OCI-LY3 (cell line): ENCODE results near the gene APOL6.

Experiments used
- H2AFZ ChIP-seq: fragments of 200-600, 300-600 bp; shearing (Covaris generic); 2 replicates; pipeline ENCODE4 v1.6.0; 2014; ENCODE audit warnings: antibody characterized with exemption, low read depth, low read length
- H3K27ac ChIP-seq: fragments of 200-600, 300-600 bp; sonication (generic); 2 replicates; pipeline ENCODE4 v1.5.1; 2014; ENCODE audit warnings: mild to moderate bottlenecking, low read length, moderate library complexity, mixed read lengths
- H3K27me3 ChIP-seq: fragments of 200-600, 300-600 bp; sonication (generic); 2 replicates; pipeline ENCODE4 v1.6.1; 2014; ENCODE audit warnings: low read depth, low read length, mixed read lengths
- H3K36me3 ChIP-seq: fragments of 200-600, 300-600 bp; sonication (generic); replicated peaks from 2 replicates; pipeline ENCODE3; 2014; ENCODE audit warnings: low read depth, low read length, mixed read lengths
- H3K4me1 ChIP-seq: fragments of 300-600, 200-600 bp; sonication (generic); 2 replicates; pipeline ENCODE4 v1.6.1; 2014; ENCODE audit warnings: low read length, mixed read lengths
- H3K4me2 ChIP-seq: fragments of 200-600, 300-600 bp; sonication (generic); 2 replicates; pipeline ENCODE4 v1.6.1; 2014; ENCODE audit warnings: low read length, mixed read lengths
- H3K4me3 ChIP-seq: fragments of 300-600, 200-600 bp; sonication (generic); 2 replicates; pipeline ENCODE4 v1.5.1; 2014; ENCODE audit warnings: antibody characterized with exemption, mild to moderate bottlenecking, low read length, moderate library complexity
- H3K79me2 ChIP-seq: fragments of 300-600, 200-600 bp; shearing (Covaris generic); 2 replicates; pipeline ENCODE4 v1.6.1; 2014; ENCODE audit warnings: mild to moderate bottlenecking, low read length, mixed read lengths
- H3K9ac ChIP-seq: fragments of 300-600, 200-600 bp; shearing (Covaris generic); 2 replicates; pipeline ENCODE4 v1.6.0; 2014; ENCODE audit warnings: mild to moderate bottlenecking, low read length, moderate library complexity
- H3K9me3 ChIP-seq: fragments of 200-600, 300-600 bp; shearing (Covaris generic); 2 replicates; pipeline ENCODE4 v1.6.1; 2014; ENCODE audit warnings: low read length, mixed read lengths; ENCODE audit not compliant: insufficient read depth
- H4K20me1 ChIP-seq: fragments of 200-600, 300-600 bp; sonication (generic); 2 replicates; pipeline ENCODE4 v1.6.1; 2016; ENCODE audit warnings: low read length, mixed read lengths; ENCODE audit not compliant: insufficient read depth
- EZH2phosphoT487 ChIP-seq: fragments of 200-600 bp; shearing (Covaris generic); IDR thresholded peaks from 2 replicates; pipeline ENCODE4 v1.6.1; 2018; ENCODE audit warnings: antibody characterized with exemption, mixed run types, low read depth
- TF ChIP-seq, protein P1 (sequence below): fragments of 200-600, 300-600 bp; sonication (generic); IDR thresholded peaks from 2 replicates; pipeline ENCODE4 v1.5.1; 2014; ENCODE audit warnings: antibody characterized with exemption, low read length, low read depth

The APOL6 gene, protein sequence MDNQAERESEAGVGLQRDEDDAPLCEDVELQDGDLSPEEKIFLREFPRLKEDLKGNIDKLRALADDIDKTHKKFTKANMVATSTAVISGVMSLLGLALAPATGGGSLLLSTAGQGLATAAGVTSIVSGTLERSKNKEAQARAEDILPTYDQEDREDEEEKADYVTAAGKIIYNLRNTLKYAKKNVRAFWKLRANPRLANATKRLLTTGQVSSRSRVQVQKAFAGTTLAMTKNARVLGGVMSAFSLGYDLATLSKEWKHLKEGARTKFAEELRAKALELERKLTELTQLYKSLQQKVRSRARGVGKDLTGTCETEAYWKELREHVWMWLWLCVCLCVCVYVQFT

GRCh38 chr22:35648066-35649025 lies at the start of gene APOL6:
APOL6 (plus strand) TSS chr22:35648446; CDS start chr22:35656426, 7,980 bp downstream.
- H3K27me3 ChIP-seq = peaks cover 7% of the 10 kb centered on the region; the same call in 1 of the 2 replicates
- no peaks in the 10 kb centered on the region for H3K9me3 ChIP-seq
- H3K79me2 ChIP-seq = no peaks in the 10 kb centered on the region
- peak within 1 kb of the TSS; percentile 74 for H3K9ac ChIP-seq
- 0 out of 2 replicates have a peak within 1 kb of the TSS, but pooled peaks have one; percentile 2 for H3K27ac ChIP-seq
- no peak for TF ChIP-seq EZH2phosphoT487
- TF ChIP-seq, protein P1, sequence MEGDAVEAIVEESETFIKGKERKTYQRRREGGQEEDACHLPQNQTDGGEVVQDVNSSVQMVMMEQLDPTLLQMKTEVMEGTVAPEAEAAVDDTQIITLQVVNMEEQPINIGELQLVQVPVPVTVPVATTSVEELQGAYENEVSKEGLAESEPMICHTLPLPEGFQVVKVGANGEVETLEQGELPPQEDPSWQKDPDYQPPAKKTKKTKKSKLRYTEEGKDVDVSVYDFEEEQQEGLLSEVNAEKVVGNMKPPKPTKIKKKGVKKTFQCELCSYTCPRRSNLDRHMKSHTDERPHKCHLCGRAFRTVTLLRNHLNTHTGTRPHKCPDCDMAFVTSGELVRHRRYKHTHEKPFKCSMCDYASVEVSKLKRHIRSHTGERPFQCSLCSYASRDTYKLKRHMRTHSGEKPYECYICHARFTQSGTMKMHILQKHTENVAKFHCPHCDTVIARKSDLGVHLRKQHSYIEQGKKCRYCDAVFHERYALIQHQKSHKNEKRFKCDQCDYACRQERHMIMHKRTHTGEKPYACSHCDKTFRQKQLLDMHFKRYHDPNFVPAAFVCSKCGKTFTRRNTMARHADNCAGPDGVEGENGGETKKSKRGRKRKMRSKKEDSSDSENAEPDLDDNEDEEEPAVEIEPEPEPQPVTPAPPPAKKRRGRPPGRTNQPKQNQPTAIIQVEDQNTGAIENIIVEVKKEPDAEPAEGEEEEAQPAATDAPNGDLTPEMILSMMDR = no peak
- no peaks in the 10 kb centered on the region for H4K20me1 ChIP-seq
- H3K4me2 ChIP-seq = peak within 1 kb of the TSS; percentile 98
- peaks cover 18% of the 10 kb centered on the region for H3K4me1 ChIP-seq
- peak within 1 kb of the TSS; percentile 85 for H3K4me3 ChIP-seq
- H3K36me3 ChIP-seq = no peaks in the 10 kb centered on the region
- H2AFZ ChIP-seq = peak within 1 kb of the TSS; percentile 99

- no peak overlapping the region for H3K4me3 ChIP-seq
- no peaks in the 10 kb centered on the region for H4K20me1 ChIP-seq
- 0 out of 2 replicates have a peak, but pooled peaks cover 3% of the 10 kb centered on the region for H3K4me1 ChIP-seq
- no peak overlapping the region for H3K27ac ChIP-seq
- H3K79me2 ChIP-seq = no peaks in the 10 kb centered on the region
- H3K4me2 ChIP-seq = no peak overlapping the region
- H3K36me3 ChIP-seq = no peaks in the 10 kb centered on the region
- no peaks in the 10 kb centered on the region for H3K9me3 ChIP-seq
- no peak overlapping the region for H3K9ac ChIP-seq
- no peak overlapping the region for H2AFZ ChIP-seq
- TF ChIP-seq, protein P1 = no peak
- no peak for TF ChIP-seq EZH2phosphoT487
- H3K27me3 ChIP-seq = peaks cover 2% of the 10 kb centered on the region; the same call in 1 of the 2 replicates
These were observed 48.9 kb upstream of the APOL6 start for GRCh38 chr22:35599364-35599763.

DNA sequence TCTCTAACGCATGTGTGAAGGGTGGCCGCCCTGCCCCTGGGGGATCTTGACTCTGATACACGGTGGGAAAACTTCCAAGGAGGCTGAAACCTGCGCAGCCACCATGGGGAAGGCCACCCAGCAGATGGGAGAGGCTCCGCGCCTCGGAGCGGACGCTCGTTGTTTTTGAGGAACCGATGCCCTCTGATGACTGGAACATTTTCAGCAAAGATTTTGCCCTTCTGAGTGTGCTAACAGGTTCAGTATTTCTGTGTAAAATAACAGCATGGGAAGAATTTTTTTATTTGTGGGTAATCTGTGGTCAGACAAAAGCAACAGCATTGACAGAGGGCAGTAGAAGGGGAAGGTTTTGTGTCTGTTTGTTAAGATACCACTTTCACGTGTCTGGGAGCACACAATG lies 47.8 kb upstream of the APOL6 start:
- Histone ChIP-seq H3K79me2 (no peaks in the 10 kb centered on the region), H3K27ac (no peak overlapping the region), H3K9ac (no peak overlapping the region), H3K4me2 (peak overlapping the region; percentile 53), H4K20me1 (no peaks in the 10 kb centered on the region), H3K4me1 (0 out of 2 replicates have a peak, but pooled peaks cover 3% of the 10 kb centered on the region), H3K9me3 (no peaks in the 10 kb centered on the region), H3K27me3 (peaks cover 12% of the 10 kb centered on the region), H3K36me3 (no peaks in the 10 kb centered on the region), H3K4me3 (peak overlapping the region; percentile 31; the same call in 1 of the 2 replicates), H2AFZ (no peak overlapping the region; the same call in 1 of the 2 replicates)
- TF ChIP-seq EZH2phosphoT487 = no peak
- TF ChIP-seq, protein P1 = no peak
